ENCODE results near the gene CNNM2. TPM values are rescaled to one million over a fixed set of nuclear protein-coding genes. Genes with fewer than 3 reads are reported as not detected.

CNNM2 gene
- total RNA-seq, 1 donor from 2014 or later: 3.9 TPM

DNA sequence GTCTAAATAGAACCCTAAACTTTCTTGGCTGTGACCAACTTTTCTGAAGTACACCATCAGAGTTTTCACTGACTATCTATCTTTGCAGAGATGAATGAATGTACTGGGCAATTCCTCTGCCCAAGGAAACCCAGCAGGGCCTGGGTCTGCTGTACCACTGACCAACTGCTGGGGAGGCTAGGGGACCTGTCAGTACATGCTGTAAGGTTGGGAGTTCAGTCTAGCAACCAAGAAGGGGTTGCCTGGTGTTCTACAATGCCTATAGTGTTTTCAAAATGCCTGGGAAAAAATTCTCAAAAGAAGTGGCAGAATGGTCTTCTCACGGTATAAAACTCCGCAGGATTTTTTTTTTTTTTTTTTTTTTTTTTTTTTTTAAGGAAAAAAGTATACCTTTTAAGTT, 168.7 kb downstream of the CNNM2 start:
- H3K36me3 ChIP-seq (ENCODE audit: control insufficient read depth, insufficient read depth, low read length): peaks cover 7% of the 10 kb centered on the region
- no peak overlapping the region for H3K4me3 ChIP-seq (ENCODE audit: low read depth, low read length)
- TF ChIP-seq, protein P1, sequence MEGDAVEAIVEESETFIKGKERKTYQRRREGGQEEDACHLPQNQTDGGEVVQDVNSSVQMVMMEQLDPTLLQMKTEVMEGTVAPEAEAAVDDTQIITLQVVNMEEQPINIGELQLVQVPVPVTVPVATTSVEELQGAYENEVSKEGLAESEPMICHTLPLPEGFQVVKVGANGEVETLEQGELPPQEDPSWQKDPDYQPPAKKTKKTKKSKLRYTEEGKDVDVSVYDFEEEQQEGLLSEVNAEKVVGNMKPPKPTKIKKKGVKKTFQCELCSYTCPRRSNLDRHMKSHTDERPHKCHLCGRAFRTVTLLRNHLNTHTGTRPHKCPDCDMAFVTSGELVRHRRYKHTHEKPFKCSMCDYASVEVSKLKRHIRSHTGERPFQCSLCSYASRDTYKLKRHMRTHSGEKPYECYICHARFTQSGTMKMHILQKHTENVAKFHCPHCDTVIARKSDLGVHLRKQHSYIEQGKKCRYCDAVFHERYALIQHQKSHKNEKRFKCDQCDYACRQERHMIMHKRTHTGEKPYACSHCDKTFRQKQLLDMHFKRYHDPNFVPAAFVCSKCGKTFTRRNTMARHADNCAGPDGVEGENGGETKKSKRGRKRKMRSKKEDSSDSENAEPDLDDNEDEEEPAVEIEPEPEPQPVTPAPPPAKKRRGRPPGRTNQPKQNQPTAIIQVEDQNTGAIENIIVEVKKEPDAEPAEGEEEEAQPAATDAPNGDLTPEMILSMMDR (IDR thresholded peaks at IDR 0.05; ENCODE audit: insufficient read depth, low read length, severe bottlenecking): no peak
- FAIRE-seq (no peak), DNase-seq (ENCODE audit: low read depth) (no peak)
- H3K27me3 ChIP-seq (ENCODE audit: control insufficient read depth, insufficient read depth, low read length): no peaks in the 10 kb centered on the region

DNA sequence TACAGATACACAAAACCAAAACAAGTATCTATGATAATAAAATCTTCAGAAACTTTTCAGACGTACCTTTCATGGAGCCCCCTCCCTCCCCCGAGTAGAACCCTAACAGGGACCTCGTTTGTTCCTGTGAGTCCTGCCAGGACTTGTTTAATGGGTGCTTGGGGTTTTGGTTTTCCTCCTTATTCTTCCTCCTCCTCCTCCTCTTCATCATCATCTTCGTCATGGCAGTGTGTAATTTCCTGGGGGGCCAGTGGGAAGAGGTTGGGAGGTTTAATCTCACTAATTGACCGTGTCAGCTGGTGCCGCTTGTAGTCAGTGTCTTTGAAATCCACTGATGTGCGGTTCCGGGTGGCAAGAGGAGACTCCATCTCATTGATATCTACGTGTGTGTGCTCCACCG, 171.4 kb downstream of the CNNM2 start:
- no peak for DNase-seq (ENCODE audit: low read depth)
- H3K4me3 ChIP-seq (ENCODE audit: low read depth, low read length): no peak overlapping the region
- peaks cover 18% of the 10 kb centered on the region for H3K36me3 ChIP-seq (ENCODE audit: control insufficient read depth, insufficient read depth, low read length)
- H3K27me3 ChIP-seq (ENCODE audit: control insufficient read depth, insufficient read depth, low read length): no peaks in the 10 kb centered on the region
- TF ChIP-seq, protein P1 (IDR thresholded peaks at IDR 0.05; ENCODE audit: insufficient read depth, low read length, severe bottlenecking): no peak
- FAIRE-seq: no peak

DNA sequence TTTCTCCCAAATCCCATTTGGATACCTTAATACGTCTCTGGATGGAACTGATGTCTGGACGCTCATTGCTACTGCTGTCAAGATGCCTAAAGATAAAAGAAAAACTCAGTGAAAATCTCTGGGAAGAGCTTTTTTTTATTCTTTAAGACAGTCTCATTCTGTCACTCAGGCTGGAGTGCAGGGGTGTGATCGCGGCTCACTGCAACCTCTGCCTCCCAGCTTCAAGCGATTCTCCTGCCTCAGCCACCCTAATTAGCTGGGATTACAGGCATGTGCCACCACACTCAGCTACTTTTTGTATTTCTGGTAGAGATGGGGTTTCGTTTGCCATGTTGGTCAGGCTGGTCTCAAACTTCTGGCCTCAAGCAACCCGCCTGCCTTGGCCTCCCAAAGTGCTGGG, 172.8 kb downstream of the CNNM2 start:
- no peak for FAIRE-seq
- Histone ChIP-seq H3K4me3 (ENCODE audit: low read depth, low read length) (no peak overlapping the region), H3K36me3 (ENCODE audit: control insufficient read depth, insufficient read depth, low read length) (peaks cover 18% of the 10 kb centered on the region), H3K27me3 (ENCODE audit: control insufficient read depth, insufficient read depth, low read length) (no peaks in the 10 kb centered on the region)
- no peak for DNase-seq (ENCODE audit: low read depth)
- TF ChIP-seq, protein P1 (IDR thresholded peaks at IDR 0.05; ENCODE audit: insufficient read depth, low read length, severe bottlenecking): no peak

DNA sequence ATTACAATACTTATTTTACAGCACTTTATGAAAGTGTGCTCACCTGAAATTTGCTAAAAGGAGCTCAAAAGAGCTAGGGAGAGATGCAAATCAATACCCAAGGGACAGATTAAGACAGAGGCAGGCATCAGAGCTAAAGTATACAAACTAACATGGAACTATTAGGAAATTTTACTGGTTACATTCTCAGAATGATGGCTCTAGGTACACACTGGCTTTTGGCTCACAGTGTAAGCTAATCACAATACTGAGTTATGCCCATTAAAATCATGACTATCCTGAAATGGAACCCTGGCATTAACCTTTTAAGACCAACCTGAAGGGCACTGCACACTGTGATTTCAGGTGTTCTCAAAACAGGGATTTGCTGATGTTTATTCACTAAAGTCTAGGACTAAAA, 176.9 kb downstream of the CNNM2 start:
- H3K4me3 ChIP-seq (ENCODE audit: low read depth, low read length): no peak overlapping the region
- TF ChIP-seq, protein P1 (IDR thresholded peaks at IDR 0.05; ENCODE audit: insufficient read depth, low read length, severe bottlenecking): no peak
- DNase-seq (ENCODE audit: low read depth) (no peak), FAIRE-seq (no peak)
- no peaks in the 10 kb centered on the region for H3K27me3 ChIP-seq (ENCODE audit: control insufficient read depth, insufficient read depth, low read length)
- H3K36me3 ChIP-seq (ENCODE audit: control insufficient read depth, insufficient read depth, low read length): peaks cover 30% of the 10 kb centered on the region

DNA sequence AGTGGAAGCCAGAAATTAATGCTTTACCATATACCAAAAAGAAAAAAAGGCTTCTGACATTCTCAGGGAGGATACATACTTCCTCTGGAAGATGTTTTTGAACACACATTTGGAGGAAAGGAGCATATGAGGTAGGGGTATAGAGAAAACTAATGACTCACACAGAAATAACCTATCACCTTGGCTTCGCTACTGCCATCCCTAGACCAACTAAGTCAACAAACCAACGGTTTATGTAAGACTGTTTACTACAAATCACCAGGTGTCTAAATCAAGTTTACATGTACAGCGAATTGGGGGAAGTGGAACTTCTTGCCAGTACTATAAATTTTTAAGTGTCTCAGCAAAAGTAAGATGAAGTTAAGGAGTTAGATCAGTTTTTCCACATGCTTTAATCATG, 178.0 kb downstream of the CNNM2 start:
- FAIRE-seq: no peak
- H3K36me3 ChIP-seq (ENCODE audit: control insufficient read depth, insufficient read depth, low read length): peaks cover 31% of the 10 kb centered on the region

DNA sequence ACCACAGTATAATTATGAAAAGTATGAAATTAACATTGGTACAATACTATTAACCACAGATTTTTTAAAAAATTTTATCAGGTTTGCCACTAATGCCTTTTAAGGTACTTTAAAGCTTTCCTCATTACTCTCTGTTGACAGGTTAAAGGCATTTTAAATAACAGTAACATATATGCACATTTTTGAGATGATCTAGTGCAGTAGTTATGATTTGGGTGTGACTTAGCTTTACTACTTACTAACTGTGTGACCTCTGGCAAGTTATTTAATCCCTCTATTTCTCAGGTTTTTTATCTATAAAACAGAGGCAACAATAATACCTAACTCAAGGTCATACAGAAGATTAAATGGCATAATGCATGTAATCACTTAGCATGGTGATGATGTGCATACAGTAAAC, 180.1 kb downstream of the CNNM2 start:
- TF ChIP-seq, protein P1 (IDR thresholded peaks at IDR 0.05; ENCODE audit: insufficient read depth, low read length, severe bottlenecking): no peak
- H3K27me3 ChIP-seq (ENCODE audit: control insufficient read depth, insufficient read depth, low read length): no peaks in the 10 kb centered on the region
- DNase-seq (ENCODE audit: low read depth) (no peak), FAIRE-seq (no peak)
- peaks cover 21% of the 10 kb centered on the region for H3K36me3 ChIP-seq (ENCODE audit: control insufficient read depth, insufficient read depth, low read length)
- no peak overlapping the region for H3K4me3 ChIP-seq (ENCODE audit: low read depth, low read length)

More for the DNA sequence above, 178.0 kb downstream of the CNNM2 start:
- TF ChIP-seq, protein P1 (IDR thresholded peaks at IDR 0.05; ENCODE audit: insufficient read depth, low read length, severe bottlenecking): no peak
- Histone ChIP-seq H3K27me3 (ENCODE audit: control insufficient read depth, insufficient read depth, low read length) (no peaks in the 10 kb centered on the region), H3K4me3 (ENCODE audit: low read depth, low read length) (no peak overlapping the region)
- no peak for DNase-seq (ENCODE audit: low read depth)
